HG02973 (cell line): ENCODE data around the gene ATF7IP.
"Not testable (repeated sequence)": the region's sequence is repeated elsewhere in the genome, so short reads cannot be mapped to it uniquely, and the experiment has no call there.

ENCODE experiments used
- ATAC-seq: cut with Tn5 transposase; IDR thresholded peaks from one replicate; pipeline ENCODE4 v1.9.1; 2021; ENCODE audit warnings: moderate library complexity; ENCODE audit not compliant: unreplicated experiment

The ATF7IP gene

GRCh38 chr12:14365294-14366208 is at the start of gene ATF7IP:
ATF7IP (plus strand) TSS chr12:14365682; CDS start chr12:14423916, 58,234 bp downstream.
- peak; percentile 55 for ATAC-seq

- no peak for ATAC-seq
Observed at GRCh38 chr12:14317362-14318146, 47.9 kb upstream of the ATF7IP start.

GRCh38 chr12:14319704-14320427 is 45.6 kb upstream of the ATF7IP start:
- ATAC-seq = not testable (repeated sequence)

DNA sequence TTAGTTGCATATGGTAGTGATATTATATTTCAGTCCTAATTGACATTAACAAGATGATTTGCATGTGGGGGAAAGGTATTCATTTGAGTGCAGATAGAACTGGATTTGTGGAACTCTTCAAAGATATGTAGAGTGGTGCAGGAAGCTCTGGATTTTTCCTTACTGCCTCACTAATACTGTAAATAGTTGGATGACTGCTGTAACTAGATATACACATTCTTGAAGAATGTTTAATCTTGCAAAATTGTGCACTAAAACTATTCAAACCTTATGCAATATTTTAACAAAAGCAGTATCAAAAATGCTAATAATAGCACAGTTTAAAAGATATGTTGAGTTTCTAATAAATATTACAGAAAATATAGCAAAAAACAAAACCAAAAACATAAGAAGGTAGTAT is 43.1 kb upstream of the ATF7IP start:
- ATAC-seq = no peak

DNA sequence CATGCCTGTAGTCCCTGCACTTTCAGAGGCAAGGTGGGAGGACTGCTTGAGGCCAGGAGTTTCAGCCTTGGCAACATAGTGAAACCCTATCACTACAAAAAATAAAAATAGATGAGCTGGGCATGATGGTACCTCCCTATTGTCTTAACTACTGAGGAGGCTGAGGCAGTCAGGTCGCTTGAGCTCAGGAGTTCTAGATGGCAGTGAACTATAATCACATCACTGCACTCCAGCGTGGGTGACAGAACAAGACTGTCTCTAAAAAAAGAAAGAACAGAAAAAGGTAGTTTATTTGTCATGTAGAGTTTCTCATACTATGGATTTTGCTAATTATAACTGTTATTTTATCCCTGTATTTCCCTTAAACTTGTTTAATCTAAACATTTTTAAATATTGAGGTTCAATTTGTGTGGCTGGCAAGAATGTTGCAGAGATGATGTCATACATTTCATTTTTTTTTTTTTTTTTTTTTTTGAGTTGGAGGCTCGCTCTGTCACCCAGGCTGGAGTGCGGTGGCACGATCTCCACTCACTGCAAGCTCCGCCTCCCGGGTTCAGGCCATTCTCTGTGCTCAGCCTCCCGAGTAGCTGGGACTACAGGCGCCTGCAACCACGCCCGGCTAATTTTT is 39.7 kb upstream of the ATF7IP start:
- no peak for ATAC-seq

DNA sequence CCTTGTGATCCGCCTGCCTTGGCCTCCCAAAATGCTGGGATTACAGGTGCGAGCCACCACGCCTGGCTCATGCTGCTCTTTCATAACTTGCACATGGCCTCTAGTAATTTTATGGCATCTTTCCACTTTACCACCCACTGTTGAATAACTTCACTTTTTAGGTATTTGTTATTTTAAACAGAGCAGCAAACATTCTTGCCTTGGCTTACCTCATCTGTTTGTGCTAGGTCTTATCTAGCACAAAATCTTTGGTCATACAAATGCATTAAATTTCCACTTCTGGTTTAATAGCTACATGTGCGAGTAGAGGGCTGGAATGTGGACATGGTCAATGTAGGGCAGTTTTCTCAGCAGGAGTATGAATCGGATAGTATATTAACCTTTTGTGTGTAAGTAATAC is 38.8 kb upstream of the ATF7IP start:
- ATAC-seq = no peak

GRCh38 chr12:14327711-14328110 is 37.8 kb upstream of the ATF7IP start:
- no peak for ATAC-seq

DNA sequence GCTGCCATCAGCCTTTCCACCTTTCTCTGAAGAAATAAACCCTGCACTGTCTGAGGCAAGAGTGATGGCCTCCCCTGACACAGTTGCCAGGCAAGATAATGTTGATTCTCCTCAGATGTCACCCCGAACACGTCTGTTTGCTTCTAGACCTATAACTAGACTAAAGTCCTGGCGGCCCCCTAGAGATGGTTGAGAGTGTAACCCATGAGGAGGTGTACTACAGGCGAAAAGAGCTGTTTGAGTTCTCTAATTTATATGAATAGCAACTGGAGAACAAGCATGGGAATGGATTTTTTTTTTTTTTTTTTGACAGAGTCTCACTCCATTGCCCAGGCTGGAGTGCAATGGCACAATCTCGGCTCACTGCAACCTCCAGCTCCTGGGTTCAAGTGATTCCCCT is 33.0 kb upstream of the ATF7IP start:
- ATAC-seq = no peak

DNA sequence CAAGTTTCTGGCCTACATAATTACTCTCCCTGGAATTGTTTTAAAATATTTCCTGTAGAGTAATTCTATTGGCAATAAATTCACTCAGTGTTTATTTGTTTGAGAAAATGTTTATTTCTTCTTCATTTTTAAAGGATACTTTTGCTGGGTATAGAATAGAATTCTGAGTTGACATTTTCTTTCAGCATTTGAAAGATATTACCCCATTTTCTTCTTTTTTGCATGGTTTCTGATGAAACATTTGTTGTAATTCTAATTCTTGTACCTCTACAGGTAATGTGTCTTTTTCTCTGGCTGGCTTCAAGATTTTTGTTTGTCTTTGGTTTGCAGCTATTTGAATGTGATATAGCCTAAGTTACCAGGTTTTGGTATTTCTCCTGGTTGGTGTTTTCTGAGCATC is 25.1 kb upstream of the ATF7IP start:
- no peak for ATAC-seq

DNA sequence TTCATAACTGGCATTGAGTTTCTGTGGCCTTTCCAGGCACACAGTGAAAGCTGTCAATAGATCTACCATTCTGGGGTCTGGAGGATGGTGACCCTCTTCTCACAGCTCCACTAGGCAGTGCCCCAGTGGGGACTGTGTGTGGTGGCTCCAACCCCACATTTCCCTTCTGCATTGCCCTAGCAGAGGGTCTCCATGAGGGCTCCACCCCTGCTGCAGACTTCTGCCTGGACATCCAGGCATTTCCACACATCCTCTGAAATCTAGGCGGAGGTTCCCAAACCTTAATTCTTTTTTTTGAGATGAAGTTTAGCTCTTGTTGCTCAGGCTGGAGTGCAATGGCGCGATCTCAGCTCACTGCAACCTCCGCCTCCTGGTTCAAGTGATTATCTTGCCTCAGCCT is 14.0 kb upstream of the ATF7IP start:
- ATAC-seq = not testable (repeated sequence)

DNA sequence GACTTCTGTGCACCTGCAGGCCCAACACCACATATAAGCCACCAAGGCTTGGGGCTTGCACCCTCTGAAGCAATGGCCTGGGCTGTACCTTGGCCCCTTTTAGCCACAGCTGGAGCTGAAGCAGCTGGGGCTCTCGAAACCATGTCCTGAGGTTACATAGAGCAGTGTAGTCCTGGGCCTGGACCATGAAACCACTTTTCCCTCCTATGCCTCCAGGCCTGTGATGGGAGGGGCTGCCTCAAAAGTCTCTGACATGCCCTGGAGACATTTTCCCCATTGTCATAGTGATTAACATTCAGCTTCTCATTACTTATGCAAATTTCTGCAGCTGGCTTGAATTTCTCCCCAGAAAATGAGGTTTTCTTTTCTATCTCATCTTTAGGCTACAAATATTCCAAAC is 13.4 kb upstream of the ATF7IP start:
- not testable (repeated sequence) for ATAC-seq

DNA sequence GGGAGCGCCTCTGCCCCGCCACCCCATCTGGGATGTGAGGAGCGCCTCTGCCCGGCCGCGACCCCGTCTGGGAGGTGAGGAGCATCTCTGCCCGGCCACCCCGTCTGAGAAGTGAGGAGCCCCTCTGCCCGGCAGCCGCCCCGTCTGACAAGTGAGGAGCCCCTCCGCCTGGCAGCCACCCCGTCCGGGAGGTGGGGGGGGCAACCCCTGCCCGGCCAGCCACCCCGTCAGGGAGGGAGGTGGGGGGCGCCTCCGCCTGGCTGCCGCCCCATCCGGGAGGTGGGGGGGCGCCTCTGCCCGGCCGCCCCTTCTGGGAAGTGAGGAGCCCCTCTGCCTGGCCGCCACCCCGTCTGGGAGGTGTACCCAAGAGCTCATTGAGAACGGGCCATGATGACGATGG is 10.8 kb upstream of the ATF7IP start:
- ATAC-seq = not testable (repeated sequence)

GRCh38 chr12:14356147-14356546 is 9.3 kb upstream of the ATF7IP start:
- ATAC-seq = no peak

DNA sequence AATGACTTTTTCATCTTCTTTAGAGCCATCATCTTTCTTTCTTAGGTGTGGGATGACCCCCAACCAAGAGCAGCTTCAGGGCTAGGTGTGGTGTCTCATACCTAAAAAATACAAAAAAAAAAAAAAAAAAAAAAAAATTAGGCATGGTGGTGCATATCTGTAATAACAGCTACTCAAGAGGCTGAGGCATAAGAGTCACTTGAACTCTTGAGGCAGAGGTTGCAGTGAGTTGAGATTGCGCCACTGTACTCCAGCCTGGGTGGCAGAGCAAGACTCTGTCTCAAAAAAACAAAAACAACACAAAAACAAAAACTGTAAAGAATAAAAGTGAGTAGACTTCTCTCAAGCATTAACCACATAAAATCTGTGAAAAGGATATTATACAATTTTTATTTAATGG is 8.0 kb upstream of the ATF7IP start:
- ATAC-seq = no peak

- ATAC-seq = peak; percentile 34
Observed at GRCh38 chr12:14362352-14362751, 3.1 kb upstream of the ATF7IP start.

GRCh38 chr12:14364583-14365271 is 755 bp upstream of the ATF7IP start:
- no peak for ATAC-seq

- ATAC-seq = no peak
Observed at GRCh38 chr12:14366209-14367039, 942 bp downstream of the ATF7IP start.

DNA sequence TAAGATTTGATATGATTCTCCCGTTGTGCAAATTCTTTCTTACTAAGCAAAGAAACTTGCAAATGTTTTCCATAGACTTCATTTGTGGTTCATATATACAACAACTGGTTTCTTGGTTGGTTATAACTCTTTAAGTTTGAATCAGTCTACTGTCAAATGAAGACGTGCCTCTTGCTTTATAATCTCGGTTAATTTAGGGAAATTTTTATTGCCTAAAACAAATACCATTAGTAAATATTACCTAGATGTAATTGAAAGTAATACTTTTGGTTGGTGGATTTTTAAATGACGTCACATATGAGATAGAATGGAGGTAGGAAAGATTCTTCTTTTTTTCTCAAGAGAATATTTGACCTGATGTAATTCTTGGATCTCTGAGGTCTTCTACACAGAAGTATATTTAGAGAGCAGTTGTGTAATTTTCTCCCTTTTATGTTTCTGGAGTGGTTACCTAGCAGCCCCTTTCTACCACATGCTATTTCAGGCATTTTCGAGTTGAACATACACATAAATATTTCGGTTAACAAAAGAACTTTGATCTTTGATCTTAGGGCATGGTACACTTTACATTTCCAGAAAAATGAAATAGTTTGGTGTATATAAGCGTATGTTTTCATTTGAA is 1.7 kb downstream of the ATF7IP start:
- peak; percentile 46 for ATAC-seq

DNA sequence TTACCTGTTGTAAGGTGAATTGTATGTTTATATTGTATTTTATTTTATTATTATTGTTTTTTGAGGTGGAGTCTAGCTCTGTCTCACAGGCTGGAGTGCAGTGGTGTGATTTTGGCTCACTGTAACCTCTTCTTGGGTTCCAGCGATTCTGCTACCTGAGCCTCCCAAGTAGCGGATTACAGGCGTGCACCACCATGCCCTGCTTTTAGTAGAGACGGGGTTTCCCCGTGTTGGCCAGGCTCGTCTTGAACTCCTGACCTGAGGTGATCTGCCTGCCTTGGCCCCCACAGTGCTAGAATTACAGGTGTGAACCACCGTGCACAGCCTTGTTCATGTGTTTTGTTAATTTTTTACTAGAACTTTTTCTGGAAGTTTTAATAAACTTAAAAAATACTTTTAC is 3.8 kb downstream of the ATF7IP start:
- ATAC-seq = no peak
